RPMI8226 (cell line): ENCODE measurements around the gene PTTG1IP.
"Not testable (repeated sequence)": the region's sequence is repeated elsewhere in the genome, so short reads cannot be mapped to it uniquely, and the experiment has no call there.

Source experiments
- DNase-seq: peaks from one replicate; pipeline ENCODE4 v3.0.0-alpha.2; 2015

PTTG1IP gene

GRCh38 chr21:44880405-44881197 lies 7.1 kb upstream of the PTTG1IP start:
- peak; percentile 58 for DNase-seq

DNA sequence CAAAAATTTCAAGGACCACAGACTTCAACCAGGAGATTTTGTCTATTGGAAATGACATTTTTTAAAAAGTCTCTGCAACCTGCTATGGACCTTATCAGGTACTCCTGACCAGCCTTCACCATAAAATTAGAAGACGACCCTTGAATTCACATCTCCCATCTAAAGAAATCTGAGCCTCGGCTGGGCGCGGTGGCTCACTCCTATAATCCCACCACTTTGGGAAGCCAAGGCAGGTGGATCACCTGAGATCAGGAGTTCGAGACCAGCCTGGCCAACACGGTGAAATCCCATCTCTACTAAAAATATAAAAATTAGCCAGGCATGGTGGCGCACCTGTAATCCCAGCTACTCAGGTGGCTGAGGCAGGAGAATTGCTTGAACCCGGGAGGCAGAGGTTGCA lies 5.7 kb upstream of the PTTG1IP start:
- DNase-seq: not testable (repeated sequence)

DNA sequence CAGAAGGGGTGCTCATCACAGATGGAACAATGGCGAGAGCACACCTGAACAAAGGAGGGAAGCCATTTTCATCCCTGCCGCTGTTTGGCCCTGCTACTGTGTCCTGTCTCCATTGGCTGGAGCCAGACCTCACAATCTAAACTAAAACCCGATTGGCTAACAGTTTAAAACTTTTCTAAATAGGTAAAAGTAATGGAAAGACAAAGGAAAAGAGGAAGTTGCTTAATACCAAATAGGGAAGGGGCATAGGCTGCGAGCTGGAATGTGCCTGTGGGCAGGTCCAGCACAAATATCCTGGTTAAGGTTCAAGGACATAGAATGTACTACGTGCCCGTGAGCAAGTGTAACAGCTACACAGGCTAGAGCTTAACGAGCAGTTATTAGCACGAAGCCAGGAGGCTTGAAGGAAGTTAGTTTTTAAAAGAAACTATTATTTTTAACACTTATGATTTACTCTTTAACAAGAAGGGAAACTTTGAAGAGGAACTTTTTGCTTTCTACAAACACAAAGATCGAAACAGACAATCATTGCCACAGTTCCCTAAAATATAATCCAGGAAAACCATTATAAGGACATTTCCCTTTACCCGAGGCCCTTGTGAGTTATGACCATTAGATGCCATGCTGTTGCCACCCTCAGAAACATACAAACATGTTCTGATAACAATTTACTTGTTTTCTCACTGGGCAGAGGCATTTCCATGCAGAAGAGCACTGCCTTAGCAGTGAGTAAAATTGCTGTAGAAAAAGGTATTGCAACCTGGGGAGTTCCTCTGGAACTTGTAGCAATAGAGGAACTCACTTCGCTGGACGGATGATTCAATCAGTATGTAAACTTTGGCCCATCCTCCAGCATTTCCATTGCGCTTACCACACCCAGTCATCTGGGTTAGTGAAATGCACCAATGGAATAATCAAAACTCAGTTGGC lies 4.8 kb upstream of the PTTG1IP start:
- DNase-seq: no peak

- no peak for DNase-seq
Measured at GRCh38 chr21:44876849-44877575, 3.5 kb upstream of the PTTG1IP start.

GRCh38 chr21:44875316-44875700 lies 1.8 kb upstream of the PTTG1IP start:
- DNase-seq: peak; percentile 69

- DNase-seq: peak; percentile 92
Measured at GRCh38 chr21:44874497-44875315, 1.2 kb upstream of the PTTG1IP start.

DNA sequence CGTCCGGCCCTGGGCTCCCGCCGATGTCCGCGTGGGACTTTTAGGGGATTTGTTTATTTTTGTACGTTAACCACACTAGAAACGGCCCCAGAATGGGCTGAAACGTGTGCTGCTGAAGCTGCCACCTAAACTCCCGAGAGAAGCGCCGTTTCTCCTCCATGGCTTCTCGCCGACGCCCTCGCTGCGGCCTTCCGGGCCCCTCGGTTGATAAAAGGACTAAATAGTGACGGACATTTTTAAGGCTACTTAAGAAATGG lies 678 bp upstream of the PTTG1IP start:
- DNase-seq: no peak

DNA sequence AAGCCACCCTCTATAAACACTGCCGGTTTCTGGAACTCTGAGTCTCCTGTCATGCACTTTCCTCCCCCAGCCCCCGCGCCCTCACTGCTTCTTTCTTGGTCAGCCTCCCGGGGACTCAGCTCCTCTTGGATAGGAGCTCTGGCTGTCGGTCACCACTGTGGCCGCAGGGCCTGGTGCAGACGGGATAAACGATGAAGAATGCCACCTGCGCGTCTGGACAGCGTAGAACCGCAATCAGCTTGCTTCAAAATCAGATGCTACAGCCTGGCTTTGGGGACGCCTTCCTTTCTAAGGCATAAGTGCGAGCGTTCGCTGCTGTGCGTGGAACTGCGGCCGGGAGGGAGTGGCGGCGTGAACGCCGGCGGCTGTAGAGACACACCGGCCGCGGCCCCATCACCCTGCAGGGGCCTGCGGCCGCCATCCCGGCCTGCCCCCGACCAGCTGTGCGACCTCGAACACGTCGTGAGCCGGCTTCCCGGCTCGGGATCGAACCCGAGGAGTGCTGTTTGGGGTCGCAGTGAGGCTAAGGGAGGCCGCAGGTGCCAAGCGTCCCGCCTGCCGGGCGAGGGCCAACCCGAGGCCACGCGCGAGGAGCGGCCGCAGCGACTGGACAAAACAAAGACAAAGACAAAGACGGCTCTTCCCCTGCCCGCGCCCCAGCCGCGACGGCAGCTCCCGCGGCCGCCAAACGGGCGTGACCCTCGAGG lies 688 bp downstream of the PTTG1IP start:
- DNase-seq: peak; percentile 30

DNA sequence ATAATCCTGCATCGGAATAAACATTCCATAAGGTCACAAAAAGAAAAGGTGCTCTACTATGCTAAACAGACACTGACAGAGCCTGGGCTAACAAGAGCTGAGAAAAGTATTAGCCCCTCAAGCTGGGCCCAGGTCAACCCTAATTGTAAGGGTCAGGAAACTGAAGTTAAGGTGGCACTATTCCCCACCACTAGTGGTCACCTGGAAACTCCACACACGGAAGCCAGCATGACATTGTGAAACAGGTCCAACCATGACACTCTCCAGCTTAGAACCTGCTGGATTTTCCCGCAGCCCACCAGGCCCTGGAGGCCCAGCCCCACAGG lies 1.2 kb downstream of the PTTG1IP start:
- no peak for DNase-seq

- DNase-seq: no peak
Measured at GRCh38 chr21:44871576-44872269, 1.8 kb downstream of the PTTG1IP start.

- no peak for DNase-seq
Measured at GRCh38 chr21:44870748-44871495, 2.6 kb downstream of the PTTG1IP start.

DNA sequence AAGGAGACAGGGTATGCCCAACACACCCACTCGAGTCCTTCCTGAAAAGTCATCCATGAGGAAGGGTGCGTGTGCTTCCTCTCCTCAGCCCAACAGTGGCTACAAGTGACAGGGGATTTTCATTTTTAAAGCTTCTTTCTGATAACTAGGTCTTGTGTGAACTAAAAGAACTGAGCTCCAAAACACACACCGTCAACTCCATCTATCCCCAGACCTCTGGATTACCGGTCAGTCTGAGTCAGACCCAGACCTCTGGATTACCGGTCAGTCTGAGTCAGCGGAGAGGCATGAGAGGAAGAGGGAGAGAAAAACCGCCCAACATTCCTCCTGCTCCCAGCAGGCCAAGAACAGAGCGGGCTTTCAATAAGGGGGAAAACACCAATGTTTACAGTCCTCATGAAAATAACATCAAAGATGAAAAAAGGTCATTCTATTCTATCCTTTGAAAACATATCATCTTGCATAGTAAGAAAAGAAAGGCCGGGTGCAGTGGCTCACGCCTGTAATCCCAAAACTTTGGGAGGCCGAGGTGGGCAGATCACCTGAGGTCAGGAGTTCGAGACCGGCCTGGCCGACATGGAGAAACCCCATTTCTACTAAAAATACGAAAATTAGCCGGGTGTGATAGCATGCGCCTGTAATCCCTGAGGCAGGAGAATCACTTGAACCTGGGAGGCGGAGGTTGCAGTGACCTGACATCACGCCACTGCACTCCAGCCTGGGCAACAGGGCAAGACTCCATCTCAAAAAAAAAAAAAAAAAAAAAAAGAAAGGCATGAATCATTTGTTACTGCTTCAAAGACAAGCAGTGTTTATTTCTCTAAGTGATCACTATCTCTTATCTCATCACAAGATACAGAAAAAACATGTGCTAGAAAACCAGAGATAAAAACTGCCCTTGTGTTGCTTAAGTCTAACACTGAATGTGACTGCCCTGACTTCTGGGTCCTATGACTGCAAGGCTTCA lies 3.4 kb downstream of the PTTG1IP start:
- DNase-seq: no peak

DNA sequence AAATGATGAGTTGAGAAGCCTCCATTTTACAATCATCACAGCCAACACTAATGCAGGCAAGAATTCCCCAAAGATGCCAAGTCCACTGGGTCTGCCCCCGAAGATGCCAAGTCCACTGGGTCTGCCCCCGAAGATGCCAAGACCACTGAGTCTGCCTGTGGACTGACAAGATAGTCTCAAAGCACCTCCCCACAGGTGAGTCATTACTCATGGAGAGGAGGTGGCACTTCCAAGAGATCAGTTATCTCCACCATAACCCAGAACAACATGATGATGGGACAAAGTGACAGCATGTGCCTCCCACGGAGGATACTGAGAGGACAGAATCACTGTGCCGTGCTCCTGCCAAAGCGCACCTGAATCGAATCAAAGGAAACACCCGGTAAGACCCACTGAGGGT lies 4.8 kb downstream of the PTTG1IP start:
- DNase-seq: no peak

GRCh38 chr21:44867999-44868700 lies 5.3 kb downstream of the PTTG1IP start:
- no peak for DNase-seq

- DNase-seq: no peak
Measured at GRCh38 chr21:44867464-44867863, 6.0 kb downstream of the PTTG1IP start.

- DNase-seq: no peak
Measured at GRCh38 chr21:44866780-44867179, 6.7 kb downstream of the PTTG1IP start.

- peak; percentile 80 for DNase-seq
Measured at GRCh38 chr21:44865561-44866280, 7.8 kb downstream of the PTTG1IP start.
